GM12875 (cell line): ENCODE data around the gene MAN2A2.

Source experiments
- H3K4me3 ChIP-seq: one replicate; pipeline ENCODE4 v1.5.1; 2011; ENCODE audit warnings: low read depth, low read length, control low read depth
- TF ChIP-seq, protein P1 (sequence below): IDR thresholded peaks from 2 replicates; pipeline ENCODE4 v1.5.1; 2011; ENCODE audit warnings: low read depth, mild to moderate bottlenecking, control low read depth, inconsistent platforms, low read length, moderate library complexity, borderline replicate concordance; ENCODE audit not compliant: insufficient read depth

MAN2A2 gene

DNA sequence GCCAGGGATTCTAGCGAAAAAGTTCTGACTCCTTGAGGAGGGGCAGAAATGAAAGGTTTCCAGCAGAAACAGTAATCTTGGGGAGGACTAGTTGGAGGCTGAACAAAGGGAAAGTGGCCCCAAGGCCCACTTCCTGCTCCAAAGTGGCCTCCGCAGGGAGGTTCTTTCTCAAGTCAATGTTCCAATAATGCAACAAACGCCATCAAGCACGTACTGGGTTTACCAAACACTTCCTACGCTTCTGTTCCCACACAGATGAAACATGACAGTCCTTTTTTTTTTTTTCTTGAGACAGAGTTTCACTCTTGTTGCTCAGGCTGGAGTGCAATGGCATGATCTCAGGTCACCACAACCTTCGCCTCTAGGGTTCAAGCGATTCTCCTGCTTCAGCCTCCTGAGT is 42.0 kb downstream of the MAN2A2 start:
- TF ChIP-seq, protein P1, sequence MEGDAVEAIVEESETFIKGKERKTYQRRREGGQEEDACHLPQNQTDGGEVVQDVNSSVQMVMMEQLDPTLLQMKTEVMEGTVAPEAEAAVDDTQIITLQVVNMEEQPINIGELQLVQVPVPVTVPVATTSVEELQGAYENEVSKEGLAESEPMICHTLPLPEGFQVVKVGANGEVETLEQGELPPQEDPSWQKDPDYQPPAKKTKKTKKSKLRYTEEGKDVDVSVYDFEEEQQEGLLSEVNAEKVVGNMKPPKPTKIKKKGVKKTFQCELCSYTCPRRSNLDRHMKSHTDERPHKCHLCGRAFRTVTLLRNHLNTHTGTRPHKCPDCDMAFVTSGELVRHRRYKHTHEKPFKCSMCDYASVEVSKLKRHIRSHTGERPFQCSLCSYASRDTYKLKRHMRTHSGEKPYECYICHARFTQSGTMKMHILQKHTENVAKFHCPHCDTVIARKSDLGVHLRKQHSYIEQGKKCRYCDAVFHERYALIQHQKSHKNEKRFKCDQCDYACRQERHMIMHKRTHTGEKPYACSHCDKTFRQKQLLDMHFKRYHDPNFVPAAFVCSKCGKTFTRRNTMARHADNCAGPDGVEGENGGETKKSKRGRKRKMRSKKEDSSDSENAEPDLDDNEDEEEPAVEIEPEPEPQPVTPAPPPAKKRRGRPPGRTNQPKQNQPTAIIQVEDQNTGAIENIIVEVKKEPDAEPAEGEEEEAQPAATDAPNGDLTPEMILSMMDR, result no peak
- H3K4me3 ChIP-seq, result no peak overlapping the region

DNA sequence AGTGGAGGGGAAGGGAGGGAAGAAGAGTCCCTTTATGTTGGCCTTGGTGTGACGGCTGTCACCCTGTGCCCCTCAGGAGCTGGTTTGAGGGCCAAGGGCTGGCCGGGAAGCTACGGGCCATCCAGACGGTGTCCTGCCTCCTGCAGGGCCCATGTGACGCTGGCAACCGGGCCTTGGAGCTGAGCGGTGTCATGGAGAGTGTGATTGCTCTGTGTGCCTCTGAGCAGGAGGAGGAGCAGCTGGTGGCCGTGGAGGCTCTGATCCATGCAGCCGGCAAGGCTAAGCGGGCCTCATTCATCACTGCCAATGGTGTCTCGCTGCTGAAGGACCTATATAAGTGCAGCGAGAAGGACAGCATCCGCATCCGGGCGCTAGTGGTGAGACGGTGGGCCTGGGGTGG is 43.4 kb downstream of the MAN2A2 start:
- TF ChIP-seq, protein P1, result no peak
- no peak overlapping the region for H3K4me3 ChIP-seq

DNA sequence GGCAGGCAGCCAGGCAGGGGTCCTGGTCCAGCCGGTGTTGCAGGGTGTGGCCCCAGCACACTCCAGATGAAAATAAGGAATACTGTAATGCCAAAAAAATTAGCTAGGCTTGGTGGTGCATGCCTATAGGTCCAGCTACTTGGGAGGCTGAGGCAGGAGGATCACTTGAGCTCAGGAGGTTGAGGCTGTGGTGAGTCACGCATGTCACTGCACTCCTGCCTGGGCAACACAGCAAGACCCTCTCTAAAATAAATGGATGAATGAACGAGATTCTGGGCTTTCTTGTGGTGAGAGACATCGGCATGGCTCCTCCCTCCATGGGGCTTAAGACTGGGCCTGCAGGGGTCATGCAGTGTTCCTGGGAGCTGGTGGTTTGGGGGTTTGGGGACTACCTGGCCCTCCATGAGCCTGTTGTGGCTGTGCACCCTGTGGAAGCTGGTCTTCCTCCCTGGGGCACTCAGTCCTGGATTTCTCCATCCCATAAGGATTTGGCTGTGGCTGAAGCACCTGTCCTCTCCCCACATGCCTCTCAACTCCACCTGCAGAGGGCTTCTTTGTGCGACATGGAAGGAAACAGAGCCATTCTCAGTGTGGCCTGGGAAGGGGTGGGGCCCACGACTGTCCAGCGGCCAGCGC is 44.0 kb downstream of the MAN2A2 start:
- TF ChIP-seq, protein P1, result no peak
- H3K4me3 ChIP-seq, result no peak overlapping the region

GRCh38 chr15:90947577-90948357 is 44.7 kb downstream of the MAN2A2 start:
- TF ChIP-seq, protein P1, result no peak

GRCh38 chr15:90948506-90948905 is 45.4 kb downstream of the MAN2A2 start:
- H3K4me3 ChIP-seq, result no peak overlapping the region

More at GRCh38 chr15:90947577-90948357, 44.7 kb downstream of the MAN2A2 start:
- H3K4me3 ChIP-seq, result no peak overlapping the region

DNA sequence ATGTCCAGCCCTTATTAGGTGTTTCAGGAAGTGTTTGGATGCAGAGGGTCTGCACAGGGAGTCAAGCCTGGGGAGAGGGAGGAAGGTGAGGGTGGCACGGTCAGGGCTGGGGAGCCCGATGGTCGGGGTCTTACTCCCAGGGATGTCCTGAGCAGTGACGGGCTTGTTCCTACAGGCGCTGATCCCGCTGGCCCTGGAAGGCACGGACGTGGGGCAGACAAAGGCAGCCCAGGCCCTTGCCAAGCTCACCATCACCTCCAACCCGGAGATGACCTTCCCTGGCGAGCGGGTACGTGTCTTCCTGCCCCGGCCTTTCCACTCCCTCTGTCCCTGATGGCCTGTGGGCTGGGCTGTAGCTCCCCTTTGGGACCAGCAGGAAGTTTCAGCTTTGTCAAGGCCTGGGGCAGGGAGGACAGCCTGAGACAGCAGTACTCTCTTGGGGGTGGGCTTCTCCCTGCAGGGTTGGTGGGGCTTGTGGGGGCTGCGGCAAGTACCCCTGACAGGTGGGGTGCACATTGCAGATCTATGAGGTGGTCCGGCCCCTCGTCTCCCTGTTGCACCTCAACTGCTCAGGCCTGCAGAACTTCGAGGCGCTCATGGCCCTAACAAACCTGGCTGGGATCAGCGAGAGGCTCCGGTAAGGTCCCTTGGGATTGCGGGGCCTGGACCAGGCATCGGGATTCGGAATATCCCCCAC is 47.0 kb downstream of the MAN2A2 start:
- TF ChIP-seq, protein P1, result no peak
- H3K4me3 ChIP-seq, result no peak overlapping the region

More at GRCh38 chr15:90948506-90948905, 45.4 kb downstream of the MAN2A2 start:
- TF ChIP-seq, protein P1, result no peak
